Caco-2 (cell line): ENCODE data around the gene NAP1L4. TPM values are rescaled to one million over a fixed set of nuclear protein-coding genes. Genes with fewer than 3 reads are reported as not detected.

Source experiments
- BruUV-seq: library from RNA; stranded (reverse); fragments of 400-500 nt; replicated peaks from 2 replicates; lab custom pipeline; 2021; lab: Mats Ljungman, UMichigan
- CTCF ChIA-PET: fragments of 300-600 bp; sonication (Branson Sonifier 250); formaldehyde crosslinking; loops from one replicate; lab custom pipeline; 2022; ENCODE audit warnings: antibody characterized with exemption; lab: Charles Lee
- POLR2A ChIA-PET: fragments of 300-600 bp; sonication (Branson Sonifier 250); formaldehyde crosslinking; loops from one replicate; lab custom pipeline; 2022; ENCODE audit warnings: antibody characterized with exemption; lab: Charles Lee
- DNase-seq, 2 experiments: peaks; one replicate each; pipeline versions ENCODE4 v3.0.0 to v3.0.0-alpha.2; 2020 to 2022
- H3K27me3 ChIP-seq: replicated peaks from 2 replicates; pipeline ENCODE4 v1.6.0; 2011; ENCODE audit warnings: low read length; ENCODE audit not compliant: control insufficient read depth, insufficient read depth
- H3K36me3 ChIP-seq: 2 replicates; pipeline ENCODE4 v1.5.1; 2011; ENCODE audit warnings: low read length; ENCODE audit not compliant: control insufficient read depth, insufficient read depth
- H3K4me1 ChIP-seq: fragments of 250-450 bp; sonication (Bioruptor Pico); 2 replicates; pipeline ENCODE4 v1.5.1; 2020; ENCODE audit warnings: mild to moderate bottlenecking
- H3K4me3 ChIP-seq: 2 replicates; pipeline ENCODE4 v1.5.1; 2011; ENCODE audit warnings: low read depth, mild to moderate bottlenecking, control low read depth, low read length
- H3K9me3 ChIP-seq: fragments of 250-450 bp; sonication (Bioruptor Pico); 2 replicates; pipeline ENCODE4 v1.5.1; 2020; ENCODE audit warnings: mild to moderate bottlenecking, moderate library complexity
- H3K27ac Mint-ChIP-seq: one replicate; pipeline ENCODE4 v1.8.0; 2022; ENCODE audit warnings: mixed read lengths; ENCODE audit not compliant: unreplicated experiment
- H3K27me3 Mint-ChIP-seq: one replicate; pipeline ENCODE4 v1.8.0; 2022; ENCODE audit warnings: mixed read lengths; ENCODE audit not compliant: insufficient read depth, unreplicated experiment
- H3K36me3 Mint-ChIP-seq: one replicate; pipeline ENCODE4 v1.8.0; 2022; ENCODE audit warnings: mild to moderate bottlenecking, mixed read lengths; ENCODE audit not compliant: insufficient read depth, unreplicated experiment
- H3K4me1 Mint-ChIP-seq: one replicate; pipeline ENCODE4 v1.8.0; 2022; ENCODE audit warnings: low read depth, mixed read lengths; ENCODE audit not compliant: unreplicated experiment
- H3K4me3 Mint-ChIP-seq: one replicate; pipeline ENCODE4 v1.8.0; 2022; ENCODE audit warnings: mild to moderate bottlenecking, moderate library complexity, mixed read lengths; ENCODE audit not compliant: unreplicated experiment
- H3K9me3 Mint-ChIP-seq: one replicate; pipeline ENCODE4 v1.8.0; 2022; ENCODE audit warnings: mixed read lengths; ENCODE audit not compliant: unreplicated experiment
- CTCF ChIP-seq, 2 experiments: fragments of 200-600 bp in 1 of 2; IDR thresholded peaks; 1 replicate in 1 of 2; 2 replicates in 1 of 2; pipeline versions ENCODE4 v1.5.1 to v1.8.0; 2011 to 2022; ENCODE audit warnings: antibody characterized with exemption in 1 of 2, control low read depth in 1 of 2, inconsistent platforms in 1 of 2, low read depth in 1 of 2, low read length in 1 of 2, mild to moderate bottlenecking in 1 of 2, moderate library complexity in 1 of 2; ENCODE audit not compliant: insufficient read depth in 1 of 2, severe bottlenecking in 1 of 2, unreplicated experiment in 1 of 2
- intact Hi-C: fragments of 100-400 bp; cut with micrococcal nuclease; formaldehyde crosslinking; loops from one replicate; pipeline ENCODE4 v1.10.0; 2022; ENCODE audit not compliant: unreplicated experiment
- total RNA-seq: library from RNA; stranded (reverse); gene quantifications from 2 replicates; pipeline ENCODE4 v1.2.3, GENCODE V29; 2022

Gene NAP1L4
- total RNA-seq, 1 experiment from 2014 or later: 215 TPM

GRCh38 chr11:3030289-3031070 lies 38.4 kb upstream of the NAP1L4 start:
- H3K27me3 ChIP-seq: no peaks in the 10 kb centered on the region
- H3K36me3 ChIP-seq: peaks cover 4% of the 10 kb centered on the region
- H3K9me3 ChIP-seq: no peaks in the 10 kb centered on the region
- no peak overlapping the region for H3K27ac Mint-ChIP-seq
- no peaks in the 10 kb centered on the region for H3K27me3 Mint-ChIP-seq
- intact Hi-C loops: no loop called here
- H3K36me3 Mint-ChIP-seq: peaks cover 90% of the 10 kb centered on the region
- BruUV-seq: no TSS peak
- ChIA-PET CTCF (no interaction called here), POLR2A (no interaction called here)
- H3K9me3 Mint-ChIP-seq: no peaks in the 10 kb centered on the region
- H3K4me1 Mint-ChIP-seq: no peaks in the 10 kb centered on the region
- no peaks in the 10 kb centered on the region for H3K4me1 ChIP-seq
- H3K4me3 Mint-ChIP-seq: no peak overlapping the region
- no peak overlapping the region for H3K4me3 ChIP-seq
- no peak for DNase-seq
- TF ChIP-seq CTCF (IDR thresholded peaks at IDR 0.05; ENCODE audit: insufficient read depth in 1 of 2, low read depth in 1 of 2, low read length in 1 of 2, severe bottlenecking in 1 of 2, unreplicated experiment in 1 of 2): no peak

GRCh38 chr11:3028813-3029212 lies 36.7 kb upstream of the NAP1L4 start:
- Histone ChIP-seq H3K4me3 (no peak overlapping the region), H3K4me1 (no peaks in the 10 kb centered on the region), H3K36me3 (peaks cover 4% of the 10 kb centered on the region), H3K9me3 (no peaks in the 10 kb centered on the region), H3K27me3 (no peaks in the 10 kb centered on the region)
- peaks cover 2% of the 10 kb centered on the region for H3K4me1 Mint-ChIP-seq
- no peak overlapping the region for H3K4me3 Mint-ChIP-seq
- no peaks in the 10 kb centered on the region for H3K27me3 Mint-ChIP-seq
- intact Hi-C loops: no loop called here
- no peak for TF ChIP-seq CTCF (IDR thresholded peaks at IDR 0.05; ENCODE audit: insufficient read depth in 1 of 2, low read depth in 1 of 2, low read length in 1 of 2, severe bottlenecking in 1 of 2, unreplicated experiment in 1 of 2)
- BruUV-seq: no TSS peak
- H3K9me3 Mint-ChIP-seq: no peaks in the 10 kb centered on the region
- ChIA-PET CTCF (no interaction called here), POLR2A (no interaction called here)
- peaks cover 89% of the 10 kb centered on the region for H3K36me3 Mint-ChIP-seq
- no peak overlapping the region for H3K27ac Mint-ChIP-seq
- no peak for DNase-seq

- Histone ChIP-seq H3K36me3 (peaks cover 4% of the 10 kb centered on the region), H3K4me1 (no peaks in the 10 kb centered on the region), H3K9me3 (no peaks in the 10 kb centered on the region), H3K4me3 (no peak overlapping the region), H3K27me3 (no peaks in the 10 kb centered on the region)
- CTCF ChIA-PET: no interaction called here
- no peaks in the 10 kb centered on the region for H3K27me3 Mint-ChIP-seq
- no peak for TF ChIP-seq CTCF (IDR thresholded peaks at IDR 0.05; ENCODE audit: insufficient read depth in 1 of 2, low read depth in 1 of 2, low read length in 1 of 2, severe bottlenecking in 1 of 2, unreplicated experiment in 1 of 2)
- no peak for DNase-seq
- intact Hi-C loops: no loop called here
- no peak overlapping the region for H3K27ac Mint-ChIP-seq
- no peak overlapping the region for H3K4me3 Mint-ChIP-seq
- BruUV-seq: no TSS peak
- no peaks in the 10 kb centered on the region for H3K9me3 Mint-ChIP-seq
- H3K36me3 Mint-ChIP-seq: peaks cover 86% of the 10 kb centered on the region
- peaks cover 21% of the 10 kb centered on the region for H3K4me1 Mint-ChIP-seq
- POLR2A ChIA-PET: no interaction called here
Observed at GRCh38 chr11:3026803-3027202, 34.7 kb upstream of the NAP1L4 start.
